Vagina (tissue), 2 donors: ENCODE results near the gene CTSH. TPM values are rescaled to one million over a fixed set of nuclear protein-coding genes. Genes with fewer than 3 reads are reported as not detected.

Experiments used
- DNase-seq, 2 donors: peaks; one replicate each; pipeline ENCODE4 v3.0.0-alpha.2; 2017; ENCODE audit errors: extremely low spot score in 2 of 2
- H3K27ac ChIP-seq: fragments of 200-600 bp; sonication (generic); one replicate; pipeline ENCODE4 v1.5.1; 2019
- H3K27me3 ChIP-seq: fragments of 200-600 bp; sonication (generic); one replicate; pipeline ENCODE4 v1.5.1; 2019
- H3K36me3 ChIP-seq, 2 donors: fragments of 200-600 bp; sonication (generic); one replicate each; pipeline ENCODE4 v1.5.1; 2017 to 2019
- H3K4me1 ChIP-seq: fragments of 200-600 bp; sonication (generic); one replicate; pipeline ENCODE4 v1.5.1; 2019
- H3K4me3 ChIP-seq, 2 donors: fragments of 200-600 bp; sonication (generic); 1 replicate in 1 of 2; 2 replicates in 1 of 2; pipeline ENCODE4 v1.5.1; 2016 to 2019
- H3K9me3 ChIP-seq: fragments of 200-600 bp; sonication (generic); one replicate; pipeline ENCODE4 v1.5.1; 2019
- POLR2A ChIP-seq, 2 donors: fragments of 450-650 bp; IDR thresholded peaks; one replicate each; pipeline ENCODE4 v1.6.1; 2017; ENCODE audit warnings: antibody characterized with exemption in 2 of 2, mild to moderate bottlenecking in 2 of 2, moderate library complexity in 2 of 2
- POLR2AphosphoS5 ChIP-seq, 2 donors: sonication (generic); formaldehyde crosslinking; IDR thresholded peaks; one replicate each; pipeline ENCODE4 v1.9.0; 2017; ENCODE audit warnings: antibody characterized with exemption in 2 of 2, mild to moderate bottlenecking in 2 of 2, low read depth in 1 of 2; ENCODE audit not compliant: insufficient read depth in 1 of 2
- intact Hi-C: fragments of 100-400 bp; cut with DNase I; formaldehyde crosslinking; loops from one replicate; pipeline ENCODE4 v1.15.1; 2023
- total RNA-seq: library from RNA; depleted of rRNA; stranded (reverse); fragments of >200 nt; gene quantifications from one replicate; pipeline ENCODE4 v1.2.3, GENCODE V29; 2016
- TF ChIP-seq, protein P1 (sequence below), 3 experiments: fragments of 450-650 bp in 2 of 3; fragments of 200-600 bp in 1 of 3; sonication (generic) in 1 of 3; IDR thresholded peaks; one replicate each; pipeline ENCODE4 v1.5.1; 2017 to 2019; ENCODE audit warnings: antibody characterized with exemption in 3 of 3, mild to moderate bottlenecking in 2 of 3, moderate library complexity in 2 of 3

Gene CTSH
- total RNA-seq, 1 donor from 2014 or later: 110 TPM

DNA sequence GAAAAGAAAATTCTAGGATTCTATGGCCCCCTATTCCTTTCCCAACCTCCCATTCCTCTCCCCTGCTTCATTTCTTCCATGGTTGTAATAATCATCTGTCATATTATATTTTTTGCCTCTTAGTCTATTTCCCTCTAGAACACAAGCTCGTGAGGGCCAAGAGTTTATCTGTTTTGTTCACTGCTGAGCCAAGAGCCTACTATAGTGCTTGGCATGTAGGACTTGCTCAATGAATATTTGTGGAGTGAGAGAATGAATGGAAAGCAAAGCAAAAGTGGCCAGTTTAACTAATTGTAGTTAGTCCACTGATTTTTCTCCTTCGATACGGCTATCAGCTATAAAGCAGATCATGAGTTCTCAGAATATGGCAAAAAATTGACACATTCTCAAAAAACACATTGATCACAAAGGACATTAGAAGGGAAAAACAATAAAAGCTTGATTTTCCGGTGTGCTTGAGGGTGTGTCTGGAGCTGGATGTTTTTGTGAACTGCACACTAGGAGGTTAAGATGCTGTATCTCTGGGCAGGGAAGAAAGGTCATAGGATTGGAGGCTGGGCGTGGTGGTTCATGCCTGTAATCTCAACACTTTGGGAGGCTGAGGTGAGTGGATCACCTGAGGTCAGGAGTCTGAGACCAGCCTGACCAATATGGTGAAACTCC, 25.0 kb upstream of the CTSH start:
- Histone ChIP-seq H3K9me3 (no peaks in the 10 kb centered on the region), H3K27me3 (no peaks in the 10 kb centered on the region), H3K27ac (no peak overlapping the region), H3K36me3 (no peaks in the 10 kb centered on the region), H3K4me3 (no peak overlapping the region), H3K4me1 (no peaks in the 10 kb centered on the region)
- no peak for DNase-seq
- intact Hi-C loops: loop anchor here (10.0 kb wide), 1 partner anchor 55 kb away; no protein-coding TSS in a partner anchor
- TF ChIP-seq POLR2A (IDR thresholded peaks at IDR 0.05): no peak
- TF ChIP-seq, protein P1, sequence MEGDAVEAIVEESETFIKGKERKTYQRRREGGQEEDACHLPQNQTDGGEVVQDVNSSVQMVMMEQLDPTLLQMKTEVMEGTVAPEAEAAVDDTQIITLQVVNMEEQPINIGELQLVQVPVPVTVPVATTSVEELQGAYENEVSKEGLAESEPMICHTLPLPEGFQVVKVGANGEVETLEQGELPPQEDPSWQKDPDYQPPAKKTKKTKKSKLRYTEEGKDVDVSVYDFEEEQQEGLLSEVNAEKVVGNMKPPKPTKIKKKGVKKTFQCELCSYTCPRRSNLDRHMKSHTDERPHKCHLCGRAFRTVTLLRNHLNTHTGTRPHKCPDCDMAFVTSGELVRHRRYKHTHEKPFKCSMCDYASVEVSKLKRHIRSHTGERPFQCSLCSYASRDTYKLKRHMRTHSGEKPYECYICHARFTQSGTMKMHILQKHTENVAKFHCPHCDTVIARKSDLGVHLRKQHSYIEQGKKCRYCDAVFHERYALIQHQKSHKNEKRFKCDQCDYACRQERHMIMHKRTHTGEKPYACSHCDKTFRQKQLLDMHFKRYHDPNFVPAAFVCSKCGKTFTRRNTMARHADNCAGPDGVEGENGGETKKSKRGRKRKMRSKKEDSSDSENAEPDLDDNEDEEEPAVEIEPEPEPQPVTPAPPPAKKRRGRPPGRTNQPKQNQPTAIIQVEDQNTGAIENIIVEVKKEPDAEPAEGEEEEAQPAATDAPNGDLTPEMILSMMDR (IDR thresholded peaks at IDR 0.05): no peak
- no peak for TF ChIP-seq POLR2AphosphoS5 (IDR thresholded peaks at IDR 0.05; ENCODE audit: insufficient read depth in 1 of 2, low read depth in 1 of 2)

DNA sequence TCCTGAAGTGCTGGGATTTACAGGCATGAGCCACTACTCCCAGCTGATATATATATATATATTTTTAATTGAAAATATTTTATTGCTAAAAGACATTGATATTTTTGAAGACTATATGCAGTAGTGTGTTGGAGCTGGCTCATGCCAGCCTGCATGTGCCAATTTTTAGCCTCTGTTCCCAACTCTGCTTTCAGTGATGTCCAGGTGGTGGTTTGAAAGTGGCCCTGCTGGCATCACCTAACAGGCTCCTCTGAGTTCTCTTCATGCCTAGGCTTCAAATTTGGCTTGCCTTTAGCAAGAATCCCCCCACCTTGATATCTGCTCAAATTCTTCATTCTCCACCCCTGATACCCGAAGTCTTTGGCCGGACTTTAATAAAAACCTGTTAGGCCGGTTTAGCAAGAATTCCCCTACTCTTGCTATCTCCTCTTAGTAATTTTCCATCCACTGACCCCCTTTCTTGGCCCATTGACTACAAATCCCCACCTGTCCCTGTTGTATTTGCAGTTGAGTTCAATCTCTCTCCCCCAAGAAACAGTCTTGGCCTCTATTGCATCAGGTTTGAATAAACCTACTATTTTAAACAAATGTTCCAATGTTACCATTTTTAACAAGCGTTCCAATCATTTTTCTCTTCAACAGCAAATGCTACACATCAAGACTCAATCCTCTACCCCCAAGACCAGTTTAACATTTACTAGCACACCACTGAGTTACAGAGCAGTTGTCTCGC, 23.9 kb upstream of the CTSH start:
- Histone ChIP-seq H3K4me1 (no peaks in the 10 kb centered on the region), H3K9me3 (no peaks in the 10 kb centered on the region), H3K36me3 (no peaks in the 10 kb centered on the region), H3K27me3 (no peaks in the 10 kb centered on the region), H3K27ac (no peak overlapping the region), H3K4me3 (no peak overlapping the region)
- DNase-seq: no peak
- intact Hi-C loops: no loop called here
- TF ChIP-seq POLR2AphosphoS5 (IDR thresholded peaks at IDR 0.05; ENCODE audit: insufficient read depth in 1 of 2, low read depth in 1 of 2): no peak
- TF ChIP-seq, protein P1 (IDR thresholded peaks at IDR 0.05): no peak
- TF ChIP-seq POLR2A (IDR thresholded peaks at IDR 0.05): no peak

DNA sequence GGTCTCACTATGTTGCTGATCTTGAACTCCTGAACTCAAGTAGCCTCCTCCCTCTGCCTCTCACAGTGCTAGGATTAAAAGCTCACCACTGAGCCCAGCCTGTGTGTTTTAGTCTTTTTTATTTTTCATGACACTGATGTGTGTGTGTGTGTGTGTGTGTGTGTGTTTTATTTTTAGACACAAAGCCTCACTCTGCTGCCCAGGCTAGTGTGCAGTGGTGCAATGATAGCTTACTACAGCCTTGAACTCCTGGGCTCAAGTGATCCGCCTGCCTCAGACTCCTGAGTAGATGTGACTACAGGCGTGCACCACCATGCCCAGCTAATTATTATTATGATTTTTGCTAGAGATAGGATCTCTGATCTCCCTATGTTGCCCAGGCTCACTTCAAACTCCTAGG, 23.3 kb upstream of the CTSH start:
- TF ChIP-seq, protein P1 (IDR thresholded peaks at IDR 0.05): no peak
- TF ChIP-seq POLR2AphosphoS5 (IDR thresholded peaks at IDR 0.05; ENCODE audit: insufficient read depth in 1 of 2, low read depth in 1 of 2) (no peak), POLR2A (IDR thresholded peaks at IDR 0.05) (no peak)
- no peaks in the 10 kb centered on the region for H3K27me3 ChIP-seq
- no peak overlapping the region for H3K27ac ChIP-seq
- H3K4me1 ChIP-seq: no peaks in the 10 kb centered on the region
- H3K36me3 ChIP-seq: no peaks in the 10 kb centered on the region
- DNase-seq: no peak
- no peaks in the 10 kb centered on the region for H3K9me3 ChIP-seq
- intact Hi-C loops: no loop called here
- H3K4me3 ChIP-seq: no peak overlapping the region

GRCh38 chr15:78960308-78960707, 15.5 kb upstream of the CTSH start:
- DNase-seq: no peak
- Histone ChIP-seq H3K27me3 (no peaks in the 10 kb centered on the region), H3K4me3 (no peak overlapping the region), H3K36me3 (no peaks in the 10 kb centered on the region), H3K9me3 (no peaks in the 10 kb centered on the region), H3K27ac (no peak overlapping the region), H3K4me1 (no peaks in the 10 kb centered on the region)
- TF ChIP-seq POLR2A (IDR thresholded peaks at IDR 0.05): no peak
- TF ChIP-seq POLR2AphosphoS5 (IDR thresholded peaks at IDR 0.05; ENCODE audit: insufficient read depth in 1 of 2, low read depth in 1 of 2): no peak
- TF ChIP-seq, protein P1 (IDR thresholded peaks at IDR 0.05): no peak
- intact Hi-C loops: no loop called here

DNA sequence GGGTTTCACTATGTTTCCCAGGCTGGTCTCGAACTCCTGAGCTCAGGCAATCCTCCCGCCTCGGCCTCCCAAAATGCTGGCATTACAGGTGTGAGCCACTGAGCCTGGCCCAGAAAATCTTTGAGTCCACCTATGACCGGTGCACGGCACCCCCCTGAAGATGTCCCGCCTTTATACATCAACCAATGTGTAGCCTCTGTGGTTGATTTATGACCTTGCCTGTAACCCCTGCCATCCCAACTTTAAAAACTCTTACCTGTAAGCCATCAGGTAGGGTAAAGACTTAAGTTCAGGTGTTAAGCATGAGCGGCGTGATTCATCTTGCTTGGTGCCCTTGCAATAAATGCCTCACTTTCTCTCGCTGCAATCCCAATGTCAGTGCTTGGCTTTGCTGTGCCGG, 14.5 kb upstream of the CTSH start:
- no peaks in the 10 kb centered on the region for H3K27me3 ChIP-seq
- H3K27ac ChIP-seq: no peak overlapping the region
- H3K9me3 ChIP-seq: no peaks in the 10 kb centered on the region
- no peak overlapping the region for H3K4me3 ChIP-seq
- no peaks in the 10 kb centered on the region for H3K4me1 ChIP-seq
- intact Hi-C loops: no loop called here
- H3K36me3 ChIP-seq: no peaks in the 10 kb centered on the region
- TF ChIP-seq POLR2AphosphoS5 (IDR thresholded peaks at IDR 0.05; ENCODE audit: insufficient read depth in 1 of 2, low read depth in 1 of 2): no peak
- TF ChIP-seq POLR2A (IDR thresholded peaks at IDR 0.05): no peak
- TF ChIP-seq, protein P1 (IDR thresholded peaks at IDR 0.05): no peak
- no peak for DNase-seq
